Measurements from ENCODE around the gene UBA52.
"Not testable (repeated sequence)": the region's sequence is repeated elsewhere in the genome, so short reads cannot be mapped to it uniquely, and the experiment has no call there.

The UBA52 gene

DNA sequence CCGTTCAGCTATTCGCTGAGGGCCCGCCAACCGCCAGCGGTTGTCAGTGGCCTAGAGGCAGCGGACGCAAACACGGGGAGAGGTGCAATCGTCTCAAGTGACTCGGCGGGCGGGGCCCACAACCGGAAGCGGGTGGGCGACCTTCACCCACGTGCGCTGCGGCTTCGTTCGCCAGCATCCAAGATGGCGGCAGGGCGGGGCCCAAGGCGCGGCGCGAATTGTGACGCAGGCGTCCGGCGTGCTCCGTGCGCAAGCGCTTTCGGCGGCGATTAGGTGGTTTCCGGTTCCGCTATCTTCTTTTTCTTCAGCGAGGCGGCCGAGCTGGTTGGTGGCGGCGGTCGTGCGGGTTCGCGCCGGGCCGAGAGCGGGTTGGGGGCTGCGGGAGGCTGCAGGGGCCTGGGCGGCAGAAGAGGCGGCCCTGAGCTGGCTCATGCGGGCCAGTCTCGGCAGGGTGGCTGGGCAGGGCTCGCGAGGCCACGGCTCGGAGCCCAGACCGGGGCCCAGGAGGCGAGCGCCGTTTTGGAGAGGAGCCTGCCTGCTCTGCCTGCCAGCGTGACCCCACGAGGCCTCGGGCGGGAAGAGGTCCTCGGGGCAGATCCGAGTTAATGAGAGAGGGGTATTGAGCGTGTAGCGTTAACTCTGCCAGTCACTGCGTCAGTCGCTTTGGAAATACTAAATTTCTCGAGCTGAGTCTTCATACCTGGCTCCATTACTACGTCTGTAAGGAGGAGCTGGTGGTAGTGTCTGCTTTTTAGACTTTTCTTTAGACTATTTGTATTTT is at the start of gene UBA52:
Gene UBA52 (plus strand): TSS at position 294 of the 781 bp plus-strand sequence. CDS start 1,444 bp downstream, outside the sequence.
- Histone ChIP-seq H3K9me3 (ENCODE audit: control insufficient read depth, insufficient read depth, low read length) (no peaks in the 10 kb centered on the region), H3K4me1 (ENCODE audit: control insufficient read depth, low read length) (peaks cover 20% of the 10 kb centered on the region), H3K9me2 (replicated peaks; ENCODE audit: control insufficient read depth, low read length) (no peaks in the 10 kb centered on the region), H3K4me3 (ENCODE audit: low read length) (peak within 1 kb of the TSS; percentile 92), H3K4me2 (ENCODE audit: low read length) (peak within 1 kb of the TSS; percentile 70), H3K27me3 (ENCODE audit: control insufficient read depth, low read length) (no peaks in the 10 kb centered on the region), H3K36me3 (ENCODE audit: control insufficient read depth, low read length) (peaks cover 75% of the 10 kb centered on the region), H4K20me1 (ENCODE audit: control insufficient read depth, insufficient read depth, low read depth, low read length) (peaks cover 19% of the 10 kb centered on the region), H3K27ac (ENCODE audit: low read depth, low read length) (peak within 1 kb of the TSS; percentile 67), H3F3A (ENCODE audit: control insufficient read depth, insufficient read depth) (peaks cover 25% of the 10 kb centered on the region), H3K79me2 (ENCODE audit: control insufficient read depth, low read length) (peaks cover 37% of the 10 kb centered on the region)
- TF ChIP-seq EZH2phosphoT487 (IDR thresholded peaks at IDR 0.05; ENCODE audit: borderline replicate concordance, low read length), result no peak

DNA sequence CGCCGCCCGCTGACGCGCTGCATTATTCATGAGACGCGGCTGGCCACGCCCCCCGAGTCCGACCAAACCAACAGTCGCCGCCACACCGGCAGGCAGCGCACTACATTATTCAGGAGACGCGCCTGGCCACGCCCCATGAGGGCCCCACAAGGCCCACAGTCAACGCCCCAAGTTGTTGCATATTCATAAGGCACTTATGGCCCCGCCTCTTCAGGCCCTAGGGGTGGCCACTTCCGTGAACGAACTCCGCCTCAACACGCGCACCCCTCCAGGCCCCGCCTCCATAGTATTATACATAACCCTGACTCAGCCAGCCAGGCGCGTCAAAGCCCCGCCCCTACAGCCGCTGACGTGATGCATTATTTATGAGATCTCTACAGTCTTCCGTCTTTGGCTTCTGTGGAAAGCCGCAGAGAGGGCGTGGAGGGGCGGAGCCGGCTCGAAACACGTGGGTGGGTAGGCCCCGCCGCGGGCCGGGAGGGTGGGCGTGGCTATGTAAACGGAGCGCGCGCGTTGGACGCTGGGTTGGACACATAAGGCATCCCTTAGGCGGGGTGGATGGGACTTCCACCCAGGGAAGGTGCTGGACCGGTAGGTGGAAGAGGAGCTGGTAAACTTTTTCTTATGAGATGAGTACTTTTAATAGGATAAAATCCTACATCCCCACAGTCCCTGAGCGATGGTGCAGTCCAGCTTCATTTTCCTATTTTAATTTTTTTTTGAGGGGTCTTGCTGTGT is 49.4 kb upstream of the UBA52 start:
- Histone ChIP-seq H3K9me3 (ENCODE audit: control insufficient read depth, insufficient read depth, low read length) (no peaks in the 10 kb centered on the region), H3K36me3 (ENCODE audit: control insufficient read depth, low read length) (peaks cover 8% of the 10 kb centered on the region), H3K27ac (ENCODE audit: low read depth, low read length) (no peak overlapping the region), H3F3A (ENCODE audit: control insufficient read depth, insufficient read depth) (no peaks in the 10 kb centered on the region), H3K4me3 (ENCODE audit: low read length) (peak overlapping the region; percentile 98), H3K27me3 (ENCODE audit: control insufficient read depth, low read length) (no peaks in the 10 kb centered on the region), H3K4me1 (ENCODE audit: control insufficient read depth, low read length) (peaks cover 10% of the 10 kb centered on the region), H3K79me2 (ENCODE audit: control insufficient read depth, low read length) (peaks cover 46% of the 10 kb centered on the region), H4K20me1 (ENCODE audit: control insufficient read depth, insufficient read depth, low read depth, low read length) (peaks cover 5% of the 10 kb centered on the region; the same call in 1 of the 2 replicates), H3K4me2 (ENCODE audit: low read length) (peak overlapping the region; percentile 68), H3K9me2 (replicated peaks; ENCODE audit: control insufficient read depth, low read length) (no peaks in the 10 kb centered on the region)
- TF ChIP-seq, protein P1, sequence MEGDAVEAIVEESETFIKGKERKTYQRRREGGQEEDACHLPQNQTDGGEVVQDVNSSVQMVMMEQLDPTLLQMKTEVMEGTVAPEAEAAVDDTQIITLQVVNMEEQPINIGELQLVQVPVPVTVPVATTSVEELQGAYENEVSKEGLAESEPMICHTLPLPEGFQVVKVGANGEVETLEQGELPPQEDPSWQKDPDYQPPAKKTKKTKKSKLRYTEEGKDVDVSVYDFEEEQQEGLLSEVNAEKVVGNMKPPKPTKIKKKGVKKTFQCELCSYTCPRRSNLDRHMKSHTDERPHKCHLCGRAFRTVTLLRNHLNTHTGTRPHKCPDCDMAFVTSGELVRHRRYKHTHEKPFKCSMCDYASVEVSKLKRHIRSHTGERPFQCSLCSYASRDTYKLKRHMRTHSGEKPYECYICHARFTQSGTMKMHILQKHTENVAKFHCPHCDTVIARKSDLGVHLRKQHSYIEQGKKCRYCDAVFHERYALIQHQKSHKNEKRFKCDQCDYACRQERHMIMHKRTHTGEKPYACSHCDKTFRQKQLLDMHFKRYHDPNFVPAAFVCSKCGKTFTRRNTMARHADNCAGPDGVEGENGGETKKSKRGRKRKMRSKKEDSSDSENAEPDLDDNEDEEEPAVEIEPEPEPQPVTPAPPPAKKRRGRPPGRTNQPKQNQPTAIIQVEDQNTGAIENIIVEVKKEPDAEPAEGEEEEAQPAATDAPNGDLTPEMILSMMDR (IDR thresholded peaks at IDR 0.05; ENCODE audit: low read depth, low read length, poor library complexity, severe bottlenecking), result no peak
- no peak for TF ChIP-seq EZH2phosphoT487 (IDR thresholded peaks at IDR 0.05; ENCODE audit: borderline replicate concordance, low read length)

DNA sequence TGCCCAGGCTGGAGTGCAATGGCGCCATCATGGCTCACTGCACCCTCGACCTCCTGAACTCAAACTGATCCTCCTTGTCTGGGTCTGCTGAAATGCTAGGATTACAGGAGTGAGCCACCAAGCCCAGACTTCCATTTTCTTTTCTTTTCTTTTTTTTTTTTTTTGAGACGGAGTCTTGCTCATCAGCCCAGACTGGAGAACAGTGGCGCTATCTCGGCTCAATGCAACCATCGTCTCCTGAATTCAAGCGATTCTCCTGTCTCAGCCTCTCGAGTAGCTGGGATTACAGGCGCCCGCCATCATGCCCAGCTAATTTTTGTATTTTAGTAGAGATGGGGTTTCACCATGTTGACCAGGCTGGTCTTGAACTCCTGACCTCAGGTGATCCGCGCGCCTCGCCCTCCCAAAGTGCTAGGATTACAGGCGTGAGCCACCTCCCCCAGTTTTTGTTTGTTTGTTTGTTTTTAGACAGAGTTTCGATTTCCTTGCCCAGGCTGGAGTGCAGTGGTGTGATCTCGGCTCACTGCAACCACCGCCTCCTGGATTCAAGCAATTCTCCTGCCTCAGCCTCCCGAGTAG is 48.7 kb upstream of the UBA52 start:
- Histone ChIP-seq H3K4me2 (ENCODE audit: low read length) (peak overlapping the region; percentile 68), H3K79me2 (ENCODE audit: control insufficient read depth, low read length) (peaks cover 39% of the 10 kb centered on the region), H3K4me3 (ENCODE audit: low read length) (peak overlapping the region; percentile 58)
- not testable (repeated sequence) for H3K9me3 ChIP-seq (ENCODE audit: control insufficient read depth, insufficient read depth, low read length); H3K36me3 ChIP-seq (ENCODE audit: control insufficient read depth, low read length); H3F3A ChIP-seq (ENCODE audit: control insufficient read depth, insufficient read depth); H3K27ac ChIP-seq (ENCODE audit: low read depth, low read length); H4K20me1 ChIP-seq (ENCODE audit: control insufficient read depth, insufficient read depth, low read depth, low read length); H3K4me1 ChIP-seq (ENCODE audit: control insufficient read depth, low read length); H3K9me2 ChIP-seq (replicated peaks; ENCODE audit: control insufficient read depth, low read length); H3K27me3 ChIP-seq (ENCODE audit: control insufficient read depth, low read length)

DNA sequence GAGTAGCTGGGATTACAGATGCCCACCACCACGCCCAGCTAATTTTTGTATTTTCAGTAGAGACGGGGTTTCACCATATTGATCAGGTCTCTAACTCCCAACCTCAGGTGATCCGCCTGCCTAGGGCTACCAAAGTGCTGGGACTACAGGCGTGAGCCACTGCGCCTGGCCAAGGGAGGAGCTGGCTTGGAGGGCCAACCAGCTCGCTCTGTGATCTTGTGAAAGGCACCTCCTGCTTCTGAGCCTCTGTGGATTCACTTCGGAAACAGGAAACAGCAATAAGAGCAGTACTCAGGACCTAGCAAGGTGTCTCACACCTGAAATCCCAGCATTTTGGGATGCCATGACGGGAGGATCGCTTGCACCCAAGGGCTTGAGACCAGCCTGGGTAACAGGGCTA is 47.8 kb upstream of the UBA52 start:
- TF ChIP-seq EZH2phosphoT487 (IDR thresholded peaks at IDR 0.05; ENCODE audit: borderline replicate concordance, low read length), result no peak
- TF ChIP-seq, protein P1 (IDR thresholded peaks at IDR 0.05; ENCODE audit: low read depth, low read length, poor library complexity, severe bottlenecking), result no peak
- peaks cover 30% of the 10 kb centered on the region for H3K79me2 ChIP-seq (ENCODE audit: control insufficient read depth, low read length)

More for the DNA sequence above, 47.8 kb upstream of the UBA52 start:
- Histone ChIP-seq H3F3A (ENCODE audit: control insufficient read depth, insufficient read depth) (no peaks in the 10 kb centered on the region), H3K36me3 (ENCODE audit: control insufficient read depth, low read length) (peaks cover 8% of the 10 kb centered on the region), H3K27ac (ENCODE audit: low read depth, low read length) (no peak overlapping the region), H3K9me2 (replicated peaks; ENCODE audit: control insufficient read depth, low read length) (no peaks in the 10 kb centered on the region), H3K9me3 (ENCODE audit: control insufficient read depth, insufficient read depth, low read length) (no peaks in the 10 kb centered on the region), H3K4me3 (ENCODE audit: low read length) (no peak overlapping the region), H3K4me2 (ENCODE audit: low read length) (no peak overlapping the region), H3K27me3 (ENCODE audit: control insufficient read depth, low read length) (no peaks in the 10 kb centered on the region), H4K20me1 (ENCODE audit: control insufficient read depth, insufficient read depth, low read depth, low read length) (no peaks in the 10 kb centered on the region), H3K4me1 (ENCODE audit: control insufficient read depth, low read length) (peaks cover 10% of the 10 kb centered on the region)
